Iris pigment epithelial cell (primary cell): Measurements from ENCODE around the gene FCGR1A.
"Not testable (repeated sequence)": the region's sequence is repeated elsewhere in the genome, so short reads cannot be mapped to it uniquely, and the experiment has no call there.

Source experiments
- DNase-seq: peaks from one replicate; pipeline ENCODE4 v3.0.0-alpha.2; 2011; ENCODE audit warnings: low read depth

FCGR1A gene

GRCh38 chr1:149777084-149777483 lies 5.4 kb upstream of the FCGR1A start:
- DNase-seq = not testable (repeated sequence)

GRCh38 chr1:149778313-149778712 lies 4.2 kb upstream of the FCGR1A start:
- DNase-seq = not testable (repeated sequence)

- DNase-seq = not testable (repeated sequence)
These were observed 995 bp upstream of the FCGR1A start for GRCh38 chr1:149781413-149781984.

- not testable (repeated sequence) for DNase-seq
These were observed 795 bp downstream of the FCGR1A start for GRCh38 chr1:149783289-149783688.

- DNase-seq = not testable (repeated sequence)
These were observed 1.4 kb downstream of the FCGR1A start for GRCh38 chr1:149783868-149784267.

GRCh38 chr1:149787688-149788451 lies 5.4 kb downstream of the FCGR1A start:
- DNase-seq = not testable (repeated sequence)

GRCh38 chr1:149792502-149792901 lies 10.0 kb downstream of the FCGR1A start:
- peak; percentile 5 for DNase-seq

GRCh38 chr1:149792912-149793515 lies 10.5 kb downstream of the FCGR1A start:
- peak; percentile 23 for DNase-seq

- DNase-seq = not testable (repeated sequence)
These were observed 11.4 kb downstream of the FCGR1A start for GRCh38 chr1:149793885-149794284.

GRCh38 chr1:149801628-149802027 lies 19.1 kb downstream of the FCGR1A start:
- not testable (repeated sequence) for DNase-seq

GRCh38 chr1:149804417-149805080 lies 22.1 kb downstream of the FCGR1A start:
- DNase-seq = not testable (repeated sequence)

GRCh38 chr1:149810697-149811405 lies 28.4 kb downstream of the FCGR1A start:
- not testable (repeated sequence) for DNase-seq

GRCh38 chr1:149811514-149811889 lies 29.0 kb downstream of the FCGR1A start:
- DNase-seq = peak; percentile 1

- peak; percentile 90 for DNase-seq
These were observed 29.7 kb downstream of the FCGR1A start for GRCh38 chr1:149811890-149812829.

GRCh38 chr1:149812893-149813801 lies 30.7 kb downstream of the FCGR1A start:
- DNase-seq = peak; percentile 69

GRCh38 chr1:149820387-149820786 lies 37.9 kb downstream of the FCGR1A start:
- DNase-seq = not testable (repeated sequence)

GRCh38 chr1:149826555-149826954 lies 44.1 kb downstream of the FCGR1A start:
- DNase-seq = not testable (repeated sequence)

- not testable (repeated sequence) for DNase-seq
These were observed 49.3 kb downstream of the FCGR1A start for GRCh38 chr1:149831764-149832315.
